ENCODE measurements around the gene MSH3.

Gene MSH3

GRCh38 chr5:80667384-80667783 lies 12.9 kb downstream of the MSH3 start:
- no peaks in the 10 kb centered on the region for H3K9me2 ChIP-seq (replicated peaks; ENCODE audit: low read depth, low read length)
- H3K4me3 ChIP-seq (ENCODE audit: low read length, poor library complexity, severe bottlenecking): no peak overlapping the region
- no peak overlapping the region for H2AFZ ChIP-seq (ENCODE audit: low read length)
- H3K36me3 ChIP-seq (ENCODE audit: insufficient read depth, low read length): peaks cover 55% of the 10 kb centered on the region
- H3K9ac ChIP-seq (ENCODE audit: low read depth, low read length, poor library complexity, severe bottlenecking): no peak overlapping the region
- peaks cover 11% of the 10 kb centered on the region for H3K4me1 ChIP-seq (ENCODE audit: insufficient read depth, low read length, poor library complexity, severe bottlenecking)
- H3K4me2 ChIP-seq (ENCODE audit: low read depth, low read length, poor library complexity, severe bottlenecking): no peak overlapping the region
- H4K20me1 ChIP-seq (ENCODE audit: insufficient read depth, low read length, poor library complexity, severe bottlenecking): peaks cover 13% of the 10 kb centered on the region
- no peak for TF ChIP-seq CTCF (conservative IDR thresholded peaks at IDR 0.05; ENCODE audit: low read length)
- TF ChIP-seq EZH2phosphoT487 (IDR thresholded peaks at IDR 0.05; ENCODE audit: borderline replicate concordance): no peak
- peaks cover 5% of the 10 kb centered on the region; the same call in 1 of the 2 replicates for H3F3A ChIP-seq (ENCODE audit: low read depth)
- no peaks in the 10 kb centered on the region for H3K9me3 ChIP-seq (ENCODE audit: insufficient read depth, low read depth, low read length)
- H3K79me2 ChIP-seq (ENCODE audit: insufficient read depth, low read length): peaks cover 19% of the 10 kb centered on the region
- H3K27me3 ChIP-seq (ENCODE audit: insufficient read depth, low read length, poor library complexity, severe bottlenecking): no peaks in the 10 kb centered on the region

- H3K9me2 ChIP-seq (replicated peaks; ENCODE audit: low read depth, low read length): no peaks in the 10 kb centered on the region
- TF ChIP-seq CTCF (conservative IDR thresholded peaks at IDR 0.05; ENCODE audit: low read length): no peak
- no peak for TF ChIP-seq EZH2phosphoT487 (IDR thresholded peaks at IDR 0.05; ENCODE audit: borderline replicate concordance)
- H3K4me2 ChIP-seq (ENCODE audit: low read depth, low read length, poor library complexity, severe bottlenecking): no peak overlapping the region
- peaks cover 5% of the 10 kb centered on the region; the same call in 1 of the 2 replicates for H3F3A ChIP-seq (ENCODE audit: low read depth)
- no peak overlapping the region for H3K9ac ChIP-seq (ENCODE audit: low read depth, low read length, poor library complexity, severe bottlenecking)
- no peaks in the 10 kb centered on the region for H3K27me3 ChIP-seq (ENCODE audit: insufficient read depth, low read length, poor library complexity, severe bottlenecking)
- peaks cover 11% of the 10 kb centered on the region for H3K4me1 ChIP-seq (ENCODE audit: insufficient read depth, low read length, poor library complexity, severe bottlenecking)
- H4K20me1 ChIP-seq (ENCODE audit: insufficient read depth, low read length, poor library complexity, severe bottlenecking): peaks cover 13% of the 10 kb centered on the region
- peaks cover 12% of the 10 kb centered on the region for H3K79me2 ChIP-seq (ENCODE audit: insufficient read depth, low read length)
- no peak overlapping the region for H3K4me3 ChIP-seq (ENCODE audit: low read length, poor library complexity, severe bottlenecking)
- H2AFZ ChIP-seq (ENCODE audit: low read length): no peak overlapping the region
- peaks cover 60% of the 10 kb centered on the region for H3K36me3 ChIP-seq (ENCODE audit: insufficient read depth, low read length)
- no peaks in the 10 kb centered on the region for H3K9me3 ChIP-seq (ENCODE audit: insufficient read depth, low read depth, low read length)
Observed at GRCh38 chr5:80668016-80668969, 13.8 kb downstream of the MSH3 start.

GRCh38 chr5:80672140-80672736 lies 17.8 kb downstream of the MSH3 start:
- no peaks in the 10 kb centered on the region; the same call in 1 of the 2 replicates for H3K79me2 ChIP-seq (ENCODE audit: insufficient read depth, low read length)
- H3K9me2 ChIP-seq (replicated peaks; ENCODE audit: low read depth, low read length): no peaks in the 10 kb centered on the region
- H3K4me2 ChIP-seq (ENCODE audit: low read depth, low read length, poor library complexity, severe bottlenecking): no peak overlapping the region
- H3K9ac ChIP-seq (ENCODE audit: low read depth, low read length, poor library complexity, severe bottlenecking): no peak overlapping the region
- H3K9me3 ChIP-seq (ENCODE audit: insufficient read depth, low read depth, low read length): no peaks in the 10 kb centered on the region
- peaks cover 5% of the 10 kb centered on the region for H3K4me1 ChIP-seq (ENCODE audit: insufficient read depth, low read length, poor library complexity, severe bottlenecking)
- H4K20me1 ChIP-seq (ENCODE audit: insufficient read depth, low read length, poor library complexity, severe bottlenecking): peaks cover 5% of the 10 kb centered on the region
- H3K36me3 ChIP-seq (ENCODE audit: insufficient read depth, low read length): peaks cover 70% of the 10 kb centered on the region
- no peak overlapping the region for H3K4me3 ChIP-seq (ENCODE audit: low read length, poor library complexity, severe bottlenecking)
- no peak overlapping the region for H2AFZ ChIP-seq (ENCODE audit: low read length)
- TF ChIP-seq EZH2phosphoT487 (IDR thresholded peaks at IDR 0.05; ENCODE audit: borderline replicate concordance) (no peak), CTCF (conservative IDR thresholded peaks at IDR 0.05; ENCODE audit: low read length) (peak; percentile 85)
- peaks cover 5% of the 10 kb centered on the region; the same call in 1 of the 2 replicates for H3F3A ChIP-seq (ENCODE audit: low read depth)
- H3K27me3 ChIP-seq (ENCODE audit: insufficient read depth, low read length, poor library complexity, severe bottlenecking): no peaks in the 10 kb centered on the region

All from Loucy (cell line).